Activated naive CD8-positive, alpha-beta T cell treated with anti-CD3 and anti-CD28 coated beads, Interleukin-2, amount 50 U/mL, for 24 hours (primary cell): Measurements from ENCODE around the gene SLC12A7.
"Not testable (repeated sequence)": the region's sequence is repeated elsewhere in the genome, so short reads cannot be mapped to it uniquely, and the experiment has no call there.

Experiments used
- ATAC-seq: fragments of 150-1000 bp; cut with Tn5 transposase; one replicate; pipeline ENCODE4 v1.10.0; 2021
- DNase-seq: peaks from one replicate; pipeline ENCODE4 v3.0.0; 2021
- H3K27ac Mint-ChIP-seq: one replicate; pipeline ENCODE4 v1.8.0; 2021; ENCODE audit warnings: mild to moderate bottlenecking, mixed read lengths
- H3K27me3 Mint-ChIP-seq: one replicate; pipeline ENCODE4 v1.8.0; 2021; ENCODE audit warnings: mixed read lengths
- H3K36me3 Mint-ChIP-seq: one replicate; pipeline ENCODE4 v1.8.0; 2021; ENCODE audit warnings: low read depth, mixed read lengths
- H3K4me1 Mint-ChIP-seq: one replicate; pipeline ENCODE4 v1.8.0; 2021; ENCODE audit warnings: mixed read lengths
- H3K4me3 Mint-ChIP-seq: one replicate; pipeline ENCODE4 v1.8.0; 2021; ENCODE audit warnings: mild to moderate bottlenecking, moderate library complexity, mixed read lengths
- H3K9me3 Mint-ChIP-seq: one replicate; pipeline ENCODE4 v1.8.0; 2021; ENCODE audit warnings: mixed read lengths

Gene SLC12A7

GRCh38 chr5:1067141-1068121 lies 44.4 kb downstream of the SLC12A7 start:
- no peaks in the 10 kb centered on the region for H3K4me1 Mint-ChIP-seq
- no peaks in the 10 kb centered on the region for H3K36me3 Mint-ChIP-seq
- no peaks in the 10 kb centered on the region for H3K9me3 Mint-ChIP-seq
- no peak for DNase-seq
- no peaks in the 10 kb centered on the region for H3K27me3 Mint-ChIP-seq
- H3K27ac Mint-ChIP-seq: no peak overlapping the region
- peak; percentile 17 for ATAC-seq
- no peak overlapping the region for H3K4me3 Mint-ChIP-seq

- Mint-ChIP-seq H3K27ac (no peak overlapping the region), H3K4me3 (no peak overlapping the region), H3K36me3 (no peaks in the 10 kb centered on the region), H3K4me1 (no peaks in the 10 kb centered on the region), H3K9me3 (no peaks in the 10 kb centered on the region), H3K27me3 (no peaks in the 10 kb centered on the region)
- ATAC-seq (no peak), DNase-seq (no peak)
These were observed 45.2 kb downstream of the SLC12A7 start for GRCh38 chr5:1066676-1067075.

GRCh38 chr5:1065891-1066650 lies 45.8 kb downstream of the SLC12A7 start:
- ATAC-seq (no peak), DNase-seq (no peak)
- Mint-ChIP-seq H3K9me3 (no peaks in the 10 kb centered on the region), H3K27me3 (no peaks in the 10 kb centered on the region), H3K4me3 (no peak overlapping the region), H3K36me3 (no peaks in the 10 kb centered on the region), H3K27ac (no peak overlapping the region), H3K4me1 (no peaks in the 10 kb centered on the region)

GRCh38 chr5:1065143-1065750 lies 46.6 kb downstream of the SLC12A7 start:
- Mint-ChIP-seq H3K9me3 (no peaks in the 10 kb centered on the region), H3K27ac (no peak overlapping the region), H3K36me3 (no peaks in the 10 kb centered on the region), H3K4me3 (no peak overlapping the region), H3K4me1 (no peaks in the 10 kb centered on the region), H3K27me3 (no peaks in the 10 kb centered on the region)
- ATAC-seq: no peak
- no peak for DNase-seq

DNA sequence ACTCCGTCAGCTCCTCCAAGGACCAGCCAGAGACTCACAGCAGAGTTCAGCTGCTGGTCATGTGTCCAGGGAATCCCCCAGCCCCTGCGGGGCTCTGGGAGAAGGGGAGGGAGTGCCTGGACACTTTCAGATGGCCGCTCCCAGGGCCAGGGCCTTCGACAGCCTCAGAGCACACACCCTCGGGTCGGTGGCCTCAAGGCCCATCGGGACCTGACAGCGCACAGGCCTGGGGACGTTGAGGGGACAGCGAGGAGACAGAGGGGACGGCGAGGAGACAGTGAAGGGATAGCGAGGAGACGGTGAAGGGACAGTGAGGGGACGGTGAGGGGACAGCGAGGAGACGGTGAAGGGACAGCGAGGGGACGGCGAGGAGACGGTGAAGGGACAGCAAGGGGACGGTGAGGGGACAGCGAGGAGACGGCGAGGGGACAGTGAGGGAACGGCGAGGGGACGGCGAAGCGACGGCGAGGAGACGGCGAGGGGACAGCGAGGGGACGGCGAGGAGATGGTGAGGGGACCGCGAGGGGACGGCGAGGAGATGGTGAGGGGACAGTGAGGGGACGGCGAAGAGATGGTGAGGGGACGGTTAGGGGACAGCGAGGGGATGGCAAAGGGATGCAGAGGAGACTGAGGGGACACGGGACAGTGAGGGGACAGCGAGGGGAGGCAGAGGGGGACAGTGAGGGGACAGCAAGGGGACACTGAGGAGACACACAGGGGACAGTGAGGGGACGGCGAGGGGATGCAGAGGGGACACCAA lies 47.3 kb downstream of the SLC12A7 start:
- no peaks in the 10 kb centered on the region for H3K9me3 Mint-ChIP-seq

DNA sequence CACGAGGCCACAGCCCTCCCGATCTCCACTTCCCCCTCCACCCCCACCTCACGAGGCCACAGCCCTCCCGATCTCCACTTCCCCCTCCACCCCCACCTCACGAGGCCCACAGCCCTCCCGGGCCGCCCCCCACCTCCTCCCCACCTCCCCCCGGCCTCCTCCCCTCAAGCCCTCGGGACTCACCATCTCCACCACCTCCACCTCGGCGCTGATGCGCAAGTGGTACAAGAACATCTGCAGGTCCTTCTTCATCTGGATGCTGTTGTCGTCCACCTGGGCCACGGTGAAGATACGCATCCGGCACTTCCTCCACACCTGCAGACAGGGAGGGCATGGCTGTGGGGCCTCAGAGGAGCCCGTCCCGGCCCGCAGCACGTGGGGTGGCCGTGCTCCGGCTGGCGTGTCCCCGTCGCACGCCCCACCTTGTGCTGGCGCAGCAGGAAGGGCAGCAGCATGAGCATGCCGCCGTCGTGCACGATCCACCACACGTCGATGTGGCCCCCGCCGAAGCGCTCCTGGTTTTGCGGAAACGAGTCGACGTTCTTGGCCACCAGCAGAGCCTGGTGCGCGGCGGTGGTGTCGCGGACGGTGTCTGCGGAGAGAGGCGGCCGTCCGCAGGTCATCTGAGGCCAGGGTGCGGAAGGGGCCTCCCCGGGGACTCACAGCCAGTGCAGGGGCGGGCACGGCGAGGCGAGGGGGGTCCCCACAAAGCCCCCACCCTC lies 48.0 kb downstream of the SLC12A7 start:
- Mint-ChIP-seq H3K4me1 (no peaks in the 10 kb centered on the region), H3K36me3 (no peaks in the 10 kb centered on the region), H3K4me3 (no peak overlapping the region), H3K27me3 (no peaks in the 10 kb centered on the region), H3K27ac (no peak overlapping the region), H3K9me3 (no peaks in the 10 kb centered on the region)
- DNase-seq (no peak), ATAC-seq (no peak)

More for the DNA sequence above, 47.3 kb downstream of the SLC12A7 start:
- Mint-ChIP-seq H3K27ac (no peak overlapping the region), H3K4me3 (no peak overlapping the region), H3K27me3 (no peaks in the 10 kb centered on the region), H3K4me1 (no peaks in the 10 kb centered on the region), H3K36me3 (no peaks in the 10 kb centered on the region)
- no peak for DNase-seq
- ATAC-seq: no peak

- Mint-ChIP-seq H3K9me3 (no peaks in the 10 kb centered on the region), H3K4me3 (no peak overlapping the region), H3K27ac (no peak overlapping the region)
These were observed 48.9 kb downstream of the SLC12A7 start for GRCh38 chr5:1062761-1063568.

DNA sequence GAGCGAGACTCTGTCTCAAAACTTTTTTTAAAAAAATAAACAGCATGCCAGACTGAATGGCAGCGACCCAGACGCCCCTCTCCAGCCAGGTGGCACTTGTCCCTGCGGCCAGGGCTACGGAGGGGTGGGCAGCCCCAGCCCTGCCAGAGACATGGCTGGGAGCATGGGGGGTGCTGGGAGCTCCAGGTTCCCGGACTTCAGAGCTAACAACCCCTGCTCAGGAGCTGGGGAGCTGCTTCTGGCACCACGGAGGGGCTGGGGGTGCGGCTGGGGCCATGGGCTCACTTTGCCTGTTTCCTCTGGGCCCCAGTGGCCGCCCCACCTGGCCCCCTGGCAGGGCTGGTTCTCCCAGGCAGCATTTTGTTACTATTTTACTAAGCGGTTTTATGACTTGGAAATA lies 49.9 kb downstream of the SLC12A7 start:
- DNase-seq (no peak), ATAC-seq (no peak)
- Mint-ChIP-seq H3K27me3 (no peaks in the 10 kb centered on the region), H3K9me3 (no peaks in the 10 kb centered on the region), H3K4me3 (no peak overlapping the region), H3K4me1 (no peaks in the 10 kb centered on the region), H3K27ac (no peak overlapping the region), H3K36me3 (no peaks in the 10 kb centered on the region)

More at GRCh38 chr5:1062761-1063568, 48.9 kb downstream of the SLC12A7 start:
- H3K36me3 Mint-ChIP-seq: no peaks in the 10 kb centered on the region
- H3K4me1 Mint-ChIP-seq: no peaks in the 10 kb centered on the region
- DNase-seq: no peak
- H3K27me3 Mint-ChIP-seq: no peaks in the 10 kb centered on the region
- no peak for ATAC-seq

GRCh38 chr5:1061292-1061691 lies 50.6 kb downstream of the SLC12A7 start:
- not testable (repeated sequence) for ATAC-seq, H3K9me3 Mint-ChIP-seq, H3K4me1 Mint-ChIP-seq, H3K4me3 Mint-ChIP-seq, H3K27me3 Mint-ChIP-seq, H3K36me3 Mint-ChIP-seq, DNase-seq, H3K27ac Mint-ChIP-seq

DNA sequence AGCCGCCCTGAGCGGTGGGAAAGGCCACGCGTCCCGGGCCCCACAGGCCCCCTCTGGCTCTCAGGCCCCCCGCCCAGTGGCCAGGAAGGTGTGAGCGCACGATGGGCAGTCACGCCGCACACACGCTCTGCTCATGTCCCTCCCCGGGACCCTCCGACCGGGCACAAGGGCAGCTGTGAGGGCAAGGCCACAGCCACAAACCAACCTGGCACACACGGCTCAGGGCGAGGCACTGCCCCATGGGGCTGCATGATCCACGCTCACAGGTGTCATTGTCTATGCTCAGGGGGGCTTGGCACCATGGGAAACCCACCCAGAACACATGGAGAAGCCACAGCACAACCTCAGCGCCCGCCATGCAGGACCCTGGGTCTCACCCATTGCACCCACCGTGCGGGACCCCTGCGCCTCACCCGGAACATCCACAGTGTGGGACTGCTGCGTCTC lies 51.3 kb downstream of the SLC12A7 start:
- H3K9me3 Mint-ChIP-seq: no peaks in the 10 kb centered on the region
- DNase-seq (no peak), ATAC-seq (no peak)
- H3K27ac Mint-ChIP-seq: no peak overlapping the region
- H3K27me3 Mint-ChIP-seq: no peaks in the 10 kb centered on the region
- H3K36me3 Mint-ChIP-seq: no peaks in the 10 kb centered on the region
- H3K4me1 Mint-ChIP-seq: no peaks in the 10 kb centered on the region
- H3K4me3 Mint-ChIP-seq: no peak overlapping the region

DNA sequence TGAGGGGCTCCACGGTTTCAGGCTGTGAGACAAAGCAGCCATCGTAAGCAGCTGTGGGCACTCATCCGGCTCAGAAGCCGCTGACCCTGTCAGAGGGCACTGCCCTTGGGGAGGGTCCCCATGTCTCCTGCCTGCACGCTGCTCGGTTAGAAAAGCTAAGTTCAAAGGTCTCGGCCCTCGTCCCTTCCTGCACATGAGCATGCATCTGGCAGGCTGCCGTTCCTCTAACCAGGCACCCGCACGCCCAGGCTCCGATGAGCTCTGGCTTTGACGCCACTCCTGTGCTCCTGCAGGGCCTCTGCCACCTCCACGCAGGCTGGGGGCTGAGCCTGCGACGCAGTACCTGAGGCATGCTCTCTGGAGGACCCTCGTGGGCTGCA lies 52.0 kb downstream of the SLC12A7 start:
- Mint-ChIP-seq H3K4me1 (no peaks in the 10 kb centered on the region), H3K9me3 (no peaks in the 10 kb centered on the region), H3K27ac (no peak overlapping the region), H3K4me3 (no peak overlapping the region), H3K36me3 (no peaks in the 10 kb centered on the region), H3K27me3 (no peaks in the 10 kb centered on the region)
- no peak for ATAC-seq
- DNase-seq: no peak

- Mint-ChIP-seq H3K27me3 (no peaks in the 10 kb centered on the region), H3K9me3 (no peaks in the 10 kb centered on the region), H3K27ac (no peak overlapping the region), H3K36me3 (no peaks in the 10 kb centered on the region), H3K4me3 (no peak overlapping the region), H3K4me1 (no peaks in the 10 kb centered on the region)
- ATAC-seq (no peak), DNase-seq (no peak)
These were observed 52.6 kb downstream of the SLC12A7 start for GRCh38 chr5:1058988-1059883.
